ENCODE results near the gene HDAC10.

DNA sequence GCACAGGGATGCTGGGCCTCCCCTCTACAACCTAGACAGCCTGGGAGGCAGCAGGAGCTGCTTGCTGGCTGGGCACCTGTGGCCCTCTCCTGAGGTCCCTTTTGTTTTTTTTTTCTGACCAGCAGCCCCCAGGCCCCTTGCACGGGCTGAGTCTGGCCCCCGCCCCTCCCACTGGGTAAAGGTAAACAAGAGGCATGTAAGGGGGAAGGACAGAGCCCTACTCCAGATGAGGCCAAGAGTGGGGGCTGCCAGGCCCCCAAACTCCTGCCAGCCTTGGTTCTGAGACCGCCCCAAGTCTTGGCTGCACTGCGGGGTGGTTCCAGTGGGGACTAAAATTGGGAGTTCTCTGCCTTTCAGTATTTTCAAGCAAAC, 47.2 kb upstream of the HDAC10 start:
- no peak for TF ChIP-seq REST (IDR thresholded peaks at IDR 0.05; ENCODE audit: insufficient read depth in 1 of 2, low read depth in 2 of 2, low read length in 1 of 2)
- TF ChIP-seq CTCF (IDR thresholded peaks at IDR 0.05), result no peak
